ENCODE measurements around the gene PTPRJ.

GRCh38 chr11:47964546-47964945 is 15.8 kb upstream of the PTPRJ start:
- TF ChIP-seq CTCF (IDR thresholded peaks at IDR 0.05; ENCODE audit: poor library complexity) (no peak), EZH2 (IDR thresholded peaks at IDR 0.05; ENCODE audit: borderline replicate concordance) (no peak)

All from hepatocyte (in vitro differentiated cells).